Activated T-cell treated with anti-CD3 and anti-CD28 coated beads, Interleukin-2, amount 50 U/mL, for 1 hour (primary cell): ENCODE results near the gene PLCXD3.

Experiments
- DNase-seq: peaks from one replicate; pipeline ENCODE4 v3.0.0-alpha.2; 2020

The PLCXD3 gene

GRCh38 chr5:41277476-41278245, 232.7 kb downstream of the PLCXD3 start:
- DNase-seq: no peak

GRCh38 chr5:41275813-41276512, 234.4 kb downstream of the PLCXD3 start:
- no peak for DNase-seq

GRCh38 chr5:41270423-41271251, 239.8 kb downstream of the PLCXD3 start:
- no peak for DNase-seq

GRCh38 chr5:41268894-41269293, 241.5 kb downstream of the PLCXD3 start:
- DNase-seq: no peak

- no peak for DNase-seq
Observed at GRCh38 chr5:41266377-41266776, 244.0 kb downstream of the PLCXD3 start.

- DNase-seq: no peak
Observed at GRCh38 chr5:41264019-41264418, 246.4 kb downstream of the PLCXD3 start.

- no peak for DNase-seq
Observed at GRCh38 chr5:41263335-41263734, 247.1 kb downstream of the PLCXD3 start.
